ENCODE data around the gene EFNA4. TPM values are rescaled to one million over a fixed set of nuclear protein-coding genes. Genes with fewer than 3 reads are reported as not detected.

The EFNA4 gene
- polyA plus RNA-seq, 1 donor (not counting 4 experiments of a cell fraction or from before 2014, with no cell fraction given), result 7.6 TPM

DNA sequence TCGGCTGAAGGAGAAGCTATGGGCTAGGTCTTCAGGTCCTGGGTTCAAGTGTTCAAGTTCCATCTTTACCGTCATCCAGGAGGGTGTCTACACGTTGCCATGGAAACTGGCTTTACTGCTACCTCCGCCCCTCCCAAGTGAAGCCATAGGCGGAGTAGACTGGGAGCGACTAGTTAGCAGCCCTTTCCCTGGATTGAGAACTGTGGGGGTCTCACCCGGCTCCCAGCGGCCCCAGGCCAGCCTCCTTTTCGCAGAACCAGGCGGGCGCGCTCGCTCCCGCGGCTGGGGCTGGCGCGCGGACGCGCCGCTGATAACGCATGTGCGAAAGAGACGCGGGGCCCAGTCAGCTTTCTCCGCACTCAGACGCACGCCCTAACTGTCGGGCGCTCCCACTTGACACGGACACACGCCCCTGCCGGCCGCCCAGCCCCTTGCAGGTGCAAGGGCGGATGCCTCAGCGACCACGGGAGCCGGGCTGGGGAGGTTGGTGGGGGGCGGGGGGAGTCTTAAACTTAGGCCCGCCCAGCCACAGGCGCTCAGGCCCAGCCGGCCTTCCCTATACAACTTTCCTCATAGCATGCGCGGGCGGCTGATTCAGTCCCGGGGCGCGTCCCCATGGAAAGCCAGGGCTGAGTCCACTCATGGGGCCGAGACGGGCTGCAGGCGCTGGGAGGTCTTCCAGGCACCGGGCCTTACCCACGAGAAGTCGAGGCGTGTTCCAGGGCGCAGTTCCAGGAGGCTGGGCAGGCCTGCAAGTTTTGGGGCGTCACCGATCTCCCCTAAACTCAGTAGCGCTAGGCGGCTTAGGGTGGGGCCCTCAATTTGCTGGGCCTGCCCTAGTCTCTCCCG lies 7.4 kb downstream of the EFNA4 start:
- peak overlapping the region; percentile 63 for H3K9ac ChIP-seq (ENCODE audit: control insufficient read depth, extremely low read depth, insufficient read depth, low read length)

DNA sequence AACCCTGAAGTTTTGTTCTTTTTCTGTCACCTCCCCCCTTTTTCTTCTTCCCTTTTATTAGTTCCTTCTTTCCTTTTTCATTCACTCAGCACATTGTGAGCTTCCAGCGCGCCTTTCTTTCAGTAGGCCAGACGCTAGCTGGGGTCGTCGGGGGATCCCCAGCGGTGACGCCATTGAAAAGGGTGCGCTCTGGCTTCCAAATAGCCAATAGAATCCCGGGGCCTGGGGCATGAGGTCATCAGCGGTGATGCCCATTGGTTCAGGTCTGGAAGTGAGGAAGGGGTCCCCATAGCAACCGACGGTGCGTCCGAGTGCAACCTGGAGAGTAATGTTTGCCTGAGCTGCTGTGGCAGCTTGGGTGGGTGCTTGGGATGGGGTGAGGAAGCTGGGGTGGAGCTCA lies 8.2 kb downstream of the EFNA4 start:
- H4K20me1 ChIP-seq (ENCODE audit: control insufficient read depth, extremely low read depth, insufficient read depth, low read length), result no peaks in the 10 kb centered on the region

More for the DNA sequence above, 7.4 kb downstream of the EFNA4 start:
- Histone ChIP-seq H3K36me3 (ENCODE audit: control insufficient read depth in 2 of 2, extremely low read depth in 1 of 2, insufficient read depth in 2 of 2, low read length in 2 of 2) (peaks cover 0 to 18% of the 10 kb centered on the region in 2 experiments), H3K9me3 (ENCODE audit: control insufficient read depth, low read depth, low read length) (no peaks in the 10 kb centered on the region), H3K4me3 (ENCODE audit: control insufficient read depth in 2 of 3, extremely low read depth in 1 of 3, insufficient read depth in 2 of 3, low read depth in 1 of 3, low read length in 3 of 3) (peak overlapping the region in 2 of 3 experiments; percentile 42 to 59), H2AFZ (ENCODE audit: control insufficient read depth, low read length) (peak overlapping the region; percentile 33), H3K27me3 (ENCODE audit: control insufficient read depth, extremely low read depth, insufficient read depth, low read length) (no peaks in the 10 kb centered on the region), H4K20me1 (ENCODE audit: control insufficient read depth, extremely low read depth, insufficient read depth, low read length) (no peaks in the 10 kb centered on the region), H3K9me1 (ENCODE audit: control insufficient read depth, extremely low read depth, insufficient read depth, low read length) (no peaks in the 10 kb centered on the region), H3K79me2 (ENCODE audit: control insufficient read depth, insufficient read depth, low read length) (no peaks in the 10 kb centered on the region), H3K4me1 (ENCODE audit: control insufficient read depth, extremely low read depth, insufficient read depth, low read length) (peaks cover 21% of the 10 kb centered on the region), H3K27ac (ENCODE audit: control insufficient read depth, insufficient read depth, low read length) (peak overlapping the region; percentile 14), H3K4me2 (ENCODE audit: control insufficient read depth, extremely low read depth, insufficient read depth, low read depth, low read length) (peak overlapping the region; percentile 86)
- TF ChIP-seq EZH2 (IDR thresholded peaks at IDR 0.05; ENCODE audit: low read length), result no peak
- TF ChIP-seq, protein P1, sequence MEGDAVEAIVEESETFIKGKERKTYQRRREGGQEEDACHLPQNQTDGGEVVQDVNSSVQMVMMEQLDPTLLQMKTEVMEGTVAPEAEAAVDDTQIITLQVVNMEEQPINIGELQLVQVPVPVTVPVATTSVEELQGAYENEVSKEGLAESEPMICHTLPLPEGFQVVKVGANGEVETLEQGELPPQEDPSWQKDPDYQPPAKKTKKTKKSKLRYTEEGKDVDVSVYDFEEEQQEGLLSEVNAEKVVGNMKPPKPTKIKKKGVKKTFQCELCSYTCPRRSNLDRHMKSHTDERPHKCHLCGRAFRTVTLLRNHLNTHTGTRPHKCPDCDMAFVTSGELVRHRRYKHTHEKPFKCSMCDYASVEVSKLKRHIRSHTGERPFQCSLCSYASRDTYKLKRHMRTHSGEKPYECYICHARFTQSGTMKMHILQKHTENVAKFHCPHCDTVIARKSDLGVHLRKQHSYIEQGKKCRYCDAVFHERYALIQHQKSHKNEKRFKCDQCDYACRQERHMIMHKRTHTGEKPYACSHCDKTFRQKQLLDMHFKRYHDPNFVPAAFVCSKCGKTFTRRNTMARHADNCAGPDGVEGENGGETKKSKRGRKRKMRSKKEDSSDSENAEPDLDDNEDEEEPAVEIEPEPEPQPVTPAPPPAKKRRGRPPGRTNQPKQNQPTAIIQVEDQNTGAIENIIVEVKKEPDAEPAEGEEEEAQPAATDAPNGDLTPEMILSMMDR (optimal IDR thresholded peaks at IDR 0.05 in 1 of 3, IDR thresholded peaks at IDR 0.05 in 1 of 3, conservative IDR thresholded peaks at IDR 0.05 in 1 of 3; ENCODE audit: extremely low read depth in 1 of 3, insufficient read depth in 2 of 3, low read length in 3 of 3), result peak in 2 of 3 experiments; percentile 30 to 49
- FAIRE-seq, result no peak
- no peak for DNase-seq (ENCODE audit: low read depth, low spot score)
- dilution Hi-C loops (cut with MboI; ENCODE audit: extremely low pct_ligation_motif_present, low sequenced_read_pairs), result no loop called here

More for the DNA sequence above, 8.2 kb downstream of the EFNA4 start:
- dilution Hi-C loops (cut with MboI; ENCODE audit: extremely low pct_ligation_motif_present, low sequenced_read_pairs), result no loop called here
- DNase-seq (ENCODE audit: low read depth, low spot score) (no peak), FAIRE-seq (no peak)
- Histone ChIP-seq H3K27me3 (ENCODE audit: control insufficient read depth, extremely low read depth, insufficient read depth, low read length) (no peaks in the 10 kb centered on the region), H3K79me2 (ENCODE audit: control insufficient read depth, insufficient read depth, low read length) (no peaks in the 10 kb centered on the region), H3K9ac (ENCODE audit: control insufficient read depth, extremely low read depth, insufficient read depth, low read length) (no peak overlapping the region), H3K27ac (ENCODE audit: control insufficient read depth, insufficient read depth, low read length) (no peak overlapping the region), H3K4me2 (ENCODE audit: control insufficient read depth, extremely low read depth, insufficient read depth, low read depth, low read length) (peak overlapping the region; percentile 86), H3K4me3 (ENCODE audit: control insufficient read depth in 2 of 3, extremely low read depth in 1 of 3, insufficient read depth in 2 of 3, low read depth in 1 of 3, low read length in 3 of 3) (no peak overlapping the region), H2AFZ (ENCODE audit: control insufficient read depth, low read length) (no peak overlapping the region), H3K36me3 (ENCODE audit: control insufficient read depth in 2 of 2, extremely low read depth in 1 of 2, insufficient read depth in 2 of 2, low read length in 2 of 2) (peaks cover 0 to 14% of the 10 kb centered on the region in 2 experiments), H3K4me1 (ENCODE audit: control insufficient read depth, extremely low read depth, insufficient read depth, low read length) (peaks cover 21% of the 10 kb centered on the region), H3K9me1 (ENCODE audit: control insufficient read depth, extremely low read depth, insufficient read depth, low read length) (no peaks in the 10 kb centered on the region), H3K9me3 (ENCODE audit: control insufficient read depth, low read depth, low read length) (no peaks in the 10 kb centered on the region)
- TF ChIP-seq, protein P1 (optimal IDR thresholded peaks at IDR 0.05 in 1 of 3, IDR thresholded peaks at IDR 0.05 in 1 of 3, conservative IDR thresholded peaks at IDR 0.05 in 1 of 3; ENCODE audit: extremely low read depth in 1 of 3, insufficient read depth in 2 of 3, low read length in 3 of 3), result no peak
- no peak for TF ChIP-seq EZH2 (IDR thresholded peaks at IDR 0.05; ENCODE audit: low read length)

Data from keratinocyte (primary cell).